Measurements from ENCODE around the gene VPS33A. TPM values are rescaled to one million over a fixed set of nuclear protein-coding genes. Genes with fewer than 3 reads are reported as not detected.

The VPS33A gene
- total RNA-seq: 25.6 and 28.7 TPM in 2 replicates

GRCh38 chr12:122266230-122266901 lies at the start of gene VPS33A:
VPS33A (minus strand) TSS chr12:122266494; CDS start chr12:122266408, 86 bp downstream.
- peak; percentile 95 for DNase-seq (ENCODE audit: low spot score)
- peak within 1 kb of the TSS; percentile 99 for H3K27ac Mint-ChIP-seq
- peaks cover 22% of the 10 kb centered on the region for H3K4me1 Mint-ChIP-seq (ENCODE audit: low read depth)
- H3K27me3 Mint-ChIP-seq (ENCODE audit: insufficient read depth): no peaks in the 10 kb centered on the region
- intact Hi-C loops (cut with micrococcal nuclease): loop anchor here (1.0 to 10.0 kb wide), 8 partner anchors 22 to 352 kb away; partner anchors contain the start of genes CFAP251, CLIP1, DIABLO and KNTC1
- H3K4me3 Mint-ChIP-seq: peak within 1 kb of the TSS; percentile 94
- H3K9me3 Mint-ChIP-seq: no peaks in the 10 kb centered on the region
- H3K36me3 Mint-ChIP-seq (ENCODE audit: low read depth): peaks cover 10% of the 10 kb centered on the region

GRCh38 chr12:122312926-122313325 lies 46.6 kb upstream of the VPS33A start:
- Mint-ChIP-seq H3K27ac (no peak overlapping the region), H3K36me3 (ENCODE audit: low read depth) (peaks cover 10% of the 10 kb centered on the region), H3K27me3 (ENCODE audit: insufficient read depth) (no peaks in the 10 kb centered on the region), H3K4me3 (no peak overlapping the region), H3K4me1 (ENCODE audit: low read depth) (no peaks in the 10 kb centered on the region), H3K9me3 (no peaks in the 10 kb centered on the region)
- intact Hi-C loops (cut with micrococcal nuclease): no loop called here
- DNase-seq (ENCODE audit: low spot score): no peak

- Mint-ChIP-seq H3K4me3 (no peak overlapping the region), H3K36me3 (ENCODE audit: low read depth) (peaks cover 6% of the 10 kb centered on the region)
- intact Hi-C loops (cut with micrococcal nuclease): no loop called here
These were observed 45.4 kb upstream of the VPS33A start for GRCh38 chr12:122311696-122312095.

GRCh38 chr12:122310626-122311333 lies 44.5 kb upstream of the VPS33A start:
- Mint-ChIP-seq H3K36me3 (ENCODE audit: low read depth) (peaks cover 9% of the 10 kb centered on the region), H3K4me1 (ENCODE audit: low read depth) (no peaks in the 10 kb centered on the region), H3K27me3 (ENCODE audit: insufficient read depth) (no peaks in the 10 kb centered on the region), H3K27ac (no peak overlapping the region), H3K9me3 (no peaks in the 10 kb centered on the region), H3K4me3 (no peak overlapping the region)
- intact Hi-C loops (cut with micrococcal nuclease): no loop called here
- no peak for DNase-seq (ENCODE audit: low spot score)

More at GRCh38 chr12:122311696-122312095, 45.4 kb upstream of the VPS33A start:
- no peaks in the 10 kb centered on the region for H3K9me3 Mint-ChIP-seq
- no peak for DNase-seq (ENCODE audit: low spot score)
- no peak overlapping the region for H3K27ac Mint-ChIP-seq
- H3K4me1 Mint-ChIP-seq (ENCODE audit: low read depth): no peaks in the 10 kb centered on the region
- H3K27me3 Mint-ChIP-seq (ENCODE audit: insufficient read depth): no peaks in the 10 kb centered on the region

GRCh38 chr12:122309564-122310121 lies 43.3 kb upstream of the VPS33A start:
- no peak for DNase-seq (ENCODE audit: low spot score)
- Mint-ChIP-seq H3K4me3 (no peak overlapping the region), H3K4me1 (ENCODE audit: low read depth) (no peaks in the 10 kb centered on the region), H3K9me3 (no peaks in the 10 kb centered on the region), H3K36me3 (ENCODE audit: low read depth) (peaks cover 4% of the 10 kb centered on the region), H3K27ac (no peak overlapping the region), H3K27me3 (ENCODE audit: insufficient read depth) (no peaks in the 10 kb centered on the region)
- intact Hi-C loops (cut with micrococcal nuclease): no loop called here

GRCh38 chr12:122308811-122309210 lies 42.5 kb upstream of the VPS33A start:
- Mint-ChIP-seq H3K4me1 (ENCODE audit: low read depth) (no peaks in the 10 kb centered on the region), H3K27ac (no peak overlapping the region), H3K27me3 (ENCODE audit: insufficient read depth) (no peaks in the 10 kb centered on the region), H3K4me3 (no peak overlapping the region), H3K36me3 (ENCODE audit: low read depth) (peaks cover 4% of the 10 kb centered on the region), H3K9me3 (no peaks in the 10 kb centered on the region)
- no peak for DNase-seq (ENCODE audit: low spot score)
- intact Hi-C loops (cut with micrococcal nuclease): no loop called here

GRCh38 chr12:122306407-122306806 lies 40.1 kb upstream of the VPS33A start:
- no peak overlapping the region for H3K27ac Mint-ChIP-seq
- intact Hi-C loops (cut with micrococcal nuclease): no loop called here
- no peaks in the 10 kb centered on the region for H3K4me1 Mint-ChIP-seq (ENCODE audit: low read depth)
- H3K27me3 Mint-ChIP-seq (ENCODE audit: insufficient read depth): no peaks in the 10 kb centered on the region
- no peak for DNase-seq (ENCODE audit: low spot score)
- no peak overlapping the region for H3K4me3 Mint-ChIP-seq
- no peaks in the 10 kb centered on the region for H3K9me3 Mint-ChIP-seq
- peaks cover 10% of the 10 kb centered on the region for H3K36me3 Mint-ChIP-seq (ENCODE audit: low read depth)

GRCh38 chr12:122304924-122305323 lies 38.6 kb upstream of the VPS33A start:
- Mint-ChIP-seq H3K4me3 (no peak overlapping the region), H3K36me3 (ENCODE audit: low read depth) (peaks cover 15% of the 10 kb centered on the region), H3K9me3 (no peaks in the 10 kb centered on the region), H3K27ac (no peak overlapping the region), H3K27me3 (ENCODE audit: insufficient read depth) (no peaks in the 10 kb centered on the region), H3K4me1 (ENCODE audit: low read depth) (no peaks in the 10 kb centered on the region)
- no peak for DNase-seq (ENCODE audit: low spot score)
- intact Hi-C loops (cut with micrococcal nuclease): no loop called here

- no peak for DNase-seq (ENCODE audit: low spot score)
- Mint-ChIP-seq H3K27ac (peak overlapping the region; percentile 14), H3K36me3 (ENCODE audit: low read depth) (peaks cover 15% of the 10 kb centered on the region), H3K4me1 (ENCODE audit: low read depth) (no peaks in the 10 kb centered on the region), H3K4me3 (no peak overlapping the region), H3K9me3 (no peaks in the 10 kb centered on the region), H3K27me3 (ENCODE audit: insufficient read depth) (no peaks in the 10 kb centered on the region)
- intact Hi-C loops (cut with micrococcal nuclease): no loop called here
These were observed 36.8 kb upstream of the VPS33A start for GRCh38 chr12:122303068-122303467.

GRCh38 chr12:122298071-122298748 lies 31.9 kb upstream of the VPS33A start:
- Mint-ChIP-seq H3K36me3 (ENCODE audit: low read depth) (peaks cover 23% of the 10 kb centered on the region), H3K4me1 (ENCODE audit: low read depth) (peaks cover 1% of the 10 kb centered on the region), H3K27me3 (ENCODE audit: insufficient read depth) (no peaks in the 10 kb centered on the region), H3K9me3 (no peaks in the 10 kb centered on the region), H3K4me3 (no peak overlapping the region), H3K27ac (no peak overlapping the region)
- intact Hi-C loops (cut with micrococcal nuclease): no loop called here
- DNase-seq (ENCODE audit: low spot score): no peak

- H3K27me3 Mint-ChIP-seq (ENCODE audit: insufficient read depth): no peaks in the 10 kb centered on the region
- no peak overlapping the region for H3K4me3 Mint-ChIP-seq
- peaks cover 5% of the 10 kb centered on the region for H3K4me1 Mint-ChIP-seq (ENCODE audit: low read depth)
- H3K9me3 Mint-ChIP-seq: no peaks in the 10 kb centered on the region
- H3K27ac Mint-ChIP-seq: no peak overlapping the region
- DNase-seq (ENCODE audit: low spot score): no peak
- intact Hi-C loops (cut with micrococcal nuclease): no loop called here
- H3K36me3 Mint-ChIP-seq (ENCODE audit: low read depth): peaks cover 24% of the 10 kb centered on the region
These were observed 31.2 kb upstream of the VPS33A start for GRCh38 chr12:122297494-122297893.

GRCh38 chr12:122295877-122296276 lies 29.6 kb upstream of the VPS33A start:
- Mint-ChIP-seq H3K4me3 (no peak overlapping the region), H3K27ac (no peak overlapping the region), H3K27me3 (ENCODE audit: insufficient read depth) (no peaks in the 10 kb centered on the region), H3K4me1 (ENCODE audit: low read depth) (peaks cover 5% of the 10 kb centered on the region), H3K36me3 (ENCODE audit: low read depth) (peaks cover 23% of the 10 kb centered on the region), H3K9me3 (no peaks in the 10 kb centered on the region)
- DNase-seq (ENCODE audit: low spot score): no peak
- intact Hi-C loops (cut with micrococcal nuclease): no loop called here

GRCh38 chr12:122293081-122293480 lies 26.8 kb upstream of the VPS33A start:
- DNase-seq (ENCODE audit: low spot score): no peak
- H3K27ac Mint-ChIP-seq: no peak overlapping the region
- H3K4me1 Mint-ChIP-seq (ENCODE audit: low read depth): peaks cover 10% of the 10 kb centered on the region
- intact Hi-C loops (cut with micrococcal nuclease): no loop called here
- peaks cover 22% of the 10 kb centered on the region for H3K36me3 Mint-ChIP-seq (ENCODE audit: low read depth)
- no peaks in the 10 kb centered on the region for H3K27me3 Mint-ChIP-seq (ENCODE audit: insufficient read depth)
- no peaks in the 10 kb centered on the region for H3K9me3 Mint-ChIP-seq
- no peak overlapping the region for H3K4me3 Mint-ChIP-seq
